ENCODE results near the gene TBC1D22A. TPM values are rescaled to one million over a fixed set of nuclear protein-coding genes. Genes with fewer than 3 reads are reported as not detected.

Gene TBC1D22A
- total and polyA plus RNA-seq, 9 of the 15 experiments (the other 6 are each of a cell fraction or from before 2014, with no cell fraction given): 0.20 to 11.5 (median 5.2) TPM

GRCh38 chr22:47123827-47124442 is 361.5 kb downstream of the TBC1D22A start (continued):
- TF ChIP-seq ATF3 (IDR thresholded peaks at IDR 0.05) (peak; percentile 33; the same call in 1 of the 2 replicates), ATF3 (CRISPR knock-in tag; conservative IDR thresholded peaks at IDR 0.05) (no peak), NR2C2 (CRISPR knock-in tag; IDR thresholded peaks at IDR 0.05) (no peak), NR2C2 (tag; IDR thresholded peaks at IDR 0.05) (peak; percentile 31; the same call in 1 of the 2 replicates), L3MBTL2 (IDR thresholded peaks at IDR 0.05) (peak; percentile 87), SMAD4 (CRISPR knock-in tag; conservative IDR thresholded peaks at IDR 0.05) (peak; percentile 92)

GRCh38 chr22:47124451-47124881 is 362.0 kb downstream of the TBC1D22A start:
- ATAC-seq (no peak), DNase-seq (ENCODE audit: extremely low read depth in 1 of 4, low spot score in 3 of 4) (no peak), FAIRE-seq (no peak)
- Histone ChIP-seq H3K4me2 (ENCODE audit: insufficient read depth, low read length) (no peak overlapping the region), H2AFZ (ENCODE audit: low read depth, low read length) (no peak overlapping the region), H3K79me2 (ENCODE audit: control insufficient read depth, insufficient read depth, low read length) (no peaks in the 10 kb centered on the region), H3K9ac (ENCODE audit: insufficient read depth in 1 of 2, low read depth in 2 of 2, low read length in 2 of 2) (no peak overlapping the region), H3K9me1 (ENCODE audit: control insufficient read depth, insufficient read depth, low read length) (no peaks in the 10 kb centered on the region), H3K27ac (ENCODE audit: extremely low read depth, low read depth, low read length) (no peak overlapping the region), H3K9me3 (replicated peaks; ENCODE audit: control insufficient read depth, insufficient read depth, low read depth, low read length) (no peaks in the 10 kb centered on the region; the same call in 1 of the 2 replicates), H3K27me3 (ENCODE audit: control insufficient read depth in 2 of 2, insufficient read depth in 2 of 2, low read length in 2 of 2) (no peaks in the 10 kb centered on the region), H3K36me3 (ENCODE audit: control insufficient read depth, insufficient read depth, low read length) (no peaks in the 10 kb centered on the region), H3K4me3 (no peak overlapping the region), H3K4me1 (replicated peaks in 1 of 2; ENCODE audit: control insufficient read depth in 2 of 2, insufficient read depth in 2 of 2, low read length in 2 of 2) (peaks cover 0 to 13% of the 10 kb centered on the region in 2 experiments; a peak in 2 of 5 replicates), H4K20me1 (replicated peaks; ENCODE audit: control insufficient read depth, insufficient read depth, low read length) (no peaks in the 10 kb centered on the region)
- BruUV-seq (replicated peaks): no TSS peak
- intact Hi-C loops (cut with micrococcal nuclease) (no loop called here), in situ Hi-C loops (cut with MboI) (no loop called here)
- ChIA-PET CTCF (ENCODE audit: low intra/inter-chr PET ratio) (no interaction called here), POLR2A (no interaction called here)
- WGBS (ENCODE audit: insufficient coverage, low coverage, missing lambda C conversion rate): 33% methylated on average over 1 of the region's 15 CpGs
- no peak for TF ChIP-seq ZNF512 (tag; IDR thresholded peaks at IDR 0.05)
- no peak for TF ChIP-seq RNF219 (CRISPR knock-in tag; IDR thresholded peaks at IDR 0.05)
- no peak for TF ChIP-seq FOXP1 (CRISPR knock-in tag; IDR thresholded peaks at IDR 0.05)
- no peak for TF ChIP-seq TBL1XR1 (IDR thresholded peaks at IDR 0.05; ENCODE audit: low read length in 2 of 2)
- TF ChIP-seq TSC22D4 (tag; IDR thresholded peaks at IDR 0.05): no peak
- no peak for TF ChIP-seq ILF3 (IDR thresholded peaks at IDR 0.05; ENCODE audit: borderline replicate concordance)
- no peak for TF ChIP-seq ZNF699 (CRISPR knock-in tag; IDR thresholded peaks at IDR 0.05; ENCODE audit: insufficient replicate concordance)
- TF ChIP-seq CAMTA2 (CRISPR knock-in tag; conservative IDR thresholded peaks at IDR 0.05): no peak
- no peak for TF ChIP-seq ZNF140 (CRISPR knock-in tag; IDR thresholded peaks at IDR 0.05)
- no peak for TF ChIP-seq SETDB1 (IDR thresholded peaks at IDR 0.05; ENCODE audit: low read length)

All from K562 (cell line).